Measurements from ENCODE around the gene MTCL1.

DNA sequence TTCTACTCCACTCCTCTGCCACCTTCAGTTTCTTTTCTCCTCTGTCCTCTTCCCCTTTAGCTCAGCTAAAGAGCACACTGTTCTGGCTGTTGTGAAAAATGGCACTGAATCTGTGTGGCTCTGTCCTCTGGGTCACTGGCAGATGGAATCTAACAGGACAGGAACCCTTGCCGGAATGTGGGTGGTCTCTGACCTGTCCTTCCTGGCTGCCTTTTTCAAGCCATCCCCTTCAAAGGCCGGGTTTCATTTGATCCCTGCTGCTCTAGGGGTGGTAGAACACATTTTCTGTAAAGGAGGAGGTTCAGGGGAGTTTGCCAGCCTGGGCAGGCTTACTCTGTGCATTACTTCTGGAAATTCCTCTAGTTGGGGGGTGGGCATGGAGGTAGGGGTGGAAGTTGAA lies 29.9 kb downstream of the MTCL1 start:
- TF ChIP-seq, protein P1, sequence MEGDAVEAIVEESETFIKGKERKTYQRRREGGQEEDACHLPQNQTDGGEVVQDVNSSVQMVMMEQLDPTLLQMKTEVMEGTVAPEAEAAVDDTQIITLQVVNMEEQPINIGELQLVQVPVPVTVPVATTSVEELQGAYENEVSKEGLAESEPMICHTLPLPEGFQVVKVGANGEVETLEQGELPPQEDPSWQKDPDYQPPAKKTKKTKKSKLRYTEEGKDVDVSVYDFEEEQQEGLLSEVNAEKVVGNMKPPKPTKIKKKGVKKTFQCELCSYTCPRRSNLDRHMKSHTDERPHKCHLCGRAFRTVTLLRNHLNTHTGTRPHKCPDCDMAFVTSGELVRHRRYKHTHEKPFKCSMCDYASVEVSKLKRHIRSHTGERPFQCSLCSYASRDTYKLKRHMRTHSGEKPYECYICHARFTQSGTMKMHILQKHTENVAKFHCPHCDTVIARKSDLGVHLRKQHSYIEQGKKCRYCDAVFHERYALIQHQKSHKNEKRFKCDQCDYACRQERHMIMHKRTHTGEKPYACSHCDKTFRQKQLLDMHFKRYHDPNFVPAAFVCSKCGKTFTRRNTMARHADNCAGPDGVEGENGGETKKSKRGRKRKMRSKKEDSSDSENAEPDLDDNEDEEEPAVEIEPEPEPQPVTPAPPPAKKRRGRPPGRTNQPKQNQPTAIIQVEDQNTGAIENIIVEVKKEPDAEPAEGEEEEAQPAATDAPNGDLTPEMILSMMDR (IDR thresholded peaks at IDR 0.05 in 2 of 3, conservative IDR thresholded peaks at IDR 0.05 in 1 of 3; ENCODE audit: control insufficient read depth in 2 of 3, extremely low read depth in 1 of 3, insufficient read depth in 1 of 3, low read depth in 3 of 3, low read length in 3 of 3), result no peak
- TF ChIP-seq SMARCA5 (IDR thresholded peaks at IDR 0.05) (no peak), NFYA (IDR thresholded peaks at IDR 0.05; ENCODE audit: borderline replicate concordance, low read depth, low read length) (no peak), CEBPB (IDR thresholded peaks at IDR 0.05; ENCODE audit: borderline replicate concordance in 1 of 2, low read depth in 2 of 2, low read length in 2 of 2) (no peak), SMC3 (IDR thresholded peaks at IDR 0.05; ENCODE audit: borderline replicate concordance, low read length) (no peak), PAX5 (IDR thresholded peaks at IDR 0.05; ENCODE audit: borderline replicate concordance, low read depth, low read length) (no peak), POLR2AphosphoS2 (IDR thresholded peaks at IDR 0.05; ENCODE audit: low read depth, low read length) (no peak), CREB1 (IDR thresholded peaks at IDR 0.05; ENCODE audit: low read depth) (no peak), NBN (IDR thresholded peaks at IDR 0.05) (no peak), CBX5 (IDR thresholded peaks at IDR 0.05; ENCODE audit: low read depth) (no peak), EZH2 (IDR thresholded peaks at IDR 0.05; ENCODE audit: borderline replicate concordance, control insufficient read depth, low read depth, low read length) (no peak), TCF3 (IDR thresholded peaks at IDR 0.05; ENCODE audit: borderline replicate concordance, insufficient read depth, low read depth, low read length) (no peak)
- TF ChIP-seq, protein P2, sequence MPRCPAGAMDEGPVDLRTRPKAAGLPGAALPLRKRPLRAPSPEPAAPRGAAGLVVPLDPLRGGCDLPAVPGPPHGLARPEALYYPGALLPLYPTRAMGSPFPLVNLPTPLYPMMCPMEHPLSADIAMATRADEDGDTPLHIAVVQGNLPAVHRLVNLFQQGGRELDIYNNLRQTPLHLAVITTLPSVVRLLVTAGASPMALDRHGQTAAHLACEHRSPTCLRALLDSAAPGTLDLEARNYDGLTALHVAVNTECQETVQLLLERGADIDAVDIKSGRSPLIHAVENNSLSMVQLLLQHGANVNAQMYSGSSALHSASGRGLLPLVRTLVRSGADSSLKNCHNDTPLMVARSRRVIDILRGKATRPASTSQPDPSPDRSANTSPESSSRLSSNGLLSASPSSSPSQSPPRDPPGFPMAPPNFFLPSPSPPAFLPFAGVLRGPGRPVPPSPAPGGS (IDR thresholded peaks at IDR 0.05; ENCODE audit: borderline replicate concordance, insufficient read depth, low read depth, low read length, poor library complexity, severe bottlenecking), result no peak

Measured in GM12878 (cell line).